Activated CD4-positive, alpha-beta memory T cell treated with anti-CD3 and anti-CD28 coated beads, Interleukin-2, amount 10 ng/mL, durations not matched to agents 7 days and 5 days (primary cell): ENCODE data around the gene ASGR2. TPM values are rescaled to one million over a fixed set of nuclear protein-coding genes. Genes with fewer than 3 reads are reported as not detected.
A peak's percentile ranks its signal among the peaks of the same experiment; 100 is the strongest.

ENCODE experiments used
- CTCF ChIA-PET: fragments of 350-600 bp; sonication (Branson Sonifier 250); formaldehyde crosslinking; loops from one replicate; lab custom pipeline; 2021; ENCODE audit warnings: antibody characterized with exemption, inconsistent platforms; lab: Charles Lee
- POLR2A ChIA-PET: fragments of 350-600 bp; sonication (Branson Sonifier 250); formaldehyde crosslinking; loops from one replicate; lab custom pipeline; 2021; ENCODE audit warnings: antibody characterized with exemption; lab: Charles Lee
- DNase-seq: peaks from one replicate; pipeline ENCODE4 v3.0.0-alpha.2; 2020
- H3K27ac Mint-ChIP-seq: one replicate; pipeline ENCODE4 v1.8.0; 2021; ENCODE audit warnings: mild to moderate bottlenecking, mixed read lengths
- H3K27me3 Mint-ChIP-seq: one replicate; pipeline ENCODE4 v1.8.0; 2021; ENCODE audit warnings: mixed read lengths
- H3K36me3 Mint-ChIP-seq: one replicate; pipeline ENCODE4 v1.8.0; 2021; ENCODE audit warnings: low read depth, mixed read lengths
- H3K4me1 Mint-ChIP-seq: one replicate; pipeline ENCODE4 v1.8.0; 2021; ENCODE audit warnings: mixed read lengths
- H3K4me3 Mint-ChIP-seq: one replicate; pipeline ENCODE4 v1.8.0; 2021; ENCODE audit warnings: mild to moderate bottlenecking, mixed read lengths
- H3K9me3 Mint-ChIP-seq: one replicate; pipeline ENCODE4 v1.8.0; 2021; ENCODE audit warnings: mixed read lengths
- total RNA-seq, 2 experiments: library from RNA; stranded (reverse); gene quantifications; one replicate each; pipeline ENCODE4 v1.2.3, GENCODE V29; 2021

Gene ASGR2
- total RNA-seq, 2 experiments from 2014 or later = not detected

DNA sequence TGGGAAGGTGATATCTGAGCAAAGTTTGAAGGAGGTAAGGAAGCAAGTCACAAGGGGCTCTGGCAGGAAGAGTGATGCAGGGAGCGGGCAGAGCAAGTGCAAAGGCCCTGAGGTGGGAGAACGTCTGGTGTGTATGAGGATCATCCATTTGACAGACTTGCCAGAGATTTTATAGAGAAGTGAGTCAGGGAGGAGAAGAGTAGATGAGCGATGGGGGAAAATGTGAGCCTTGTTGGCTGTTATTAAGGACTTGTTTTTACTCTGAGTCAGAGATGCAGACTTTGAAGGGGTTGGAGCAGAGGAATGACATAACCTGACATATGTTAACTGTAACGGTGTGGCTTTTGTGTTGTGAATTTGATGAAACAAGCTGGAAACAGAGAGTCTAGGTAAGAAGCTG is 31.0 kb downstream of the ASGR2 start:
- Mint-ChIP-seq H3K4me3 (no peak overlapping the region), H3K27ac (no peak overlapping the region), H3K27me3 (peaks cover 27% of the 10 kb centered on the region), H3K4me1 (peaks cover 40% of the 10 kb centered on the region), H3K36me3 (no peaks in the 10 kb centered on the region), H3K9me3 (no peaks in the 10 kb centered on the region)
- POLR2A ChIA-PET = no interaction called here
- no peak for DNase-seq
- CTCF ChIA-PET = no interaction called here

DNA sequence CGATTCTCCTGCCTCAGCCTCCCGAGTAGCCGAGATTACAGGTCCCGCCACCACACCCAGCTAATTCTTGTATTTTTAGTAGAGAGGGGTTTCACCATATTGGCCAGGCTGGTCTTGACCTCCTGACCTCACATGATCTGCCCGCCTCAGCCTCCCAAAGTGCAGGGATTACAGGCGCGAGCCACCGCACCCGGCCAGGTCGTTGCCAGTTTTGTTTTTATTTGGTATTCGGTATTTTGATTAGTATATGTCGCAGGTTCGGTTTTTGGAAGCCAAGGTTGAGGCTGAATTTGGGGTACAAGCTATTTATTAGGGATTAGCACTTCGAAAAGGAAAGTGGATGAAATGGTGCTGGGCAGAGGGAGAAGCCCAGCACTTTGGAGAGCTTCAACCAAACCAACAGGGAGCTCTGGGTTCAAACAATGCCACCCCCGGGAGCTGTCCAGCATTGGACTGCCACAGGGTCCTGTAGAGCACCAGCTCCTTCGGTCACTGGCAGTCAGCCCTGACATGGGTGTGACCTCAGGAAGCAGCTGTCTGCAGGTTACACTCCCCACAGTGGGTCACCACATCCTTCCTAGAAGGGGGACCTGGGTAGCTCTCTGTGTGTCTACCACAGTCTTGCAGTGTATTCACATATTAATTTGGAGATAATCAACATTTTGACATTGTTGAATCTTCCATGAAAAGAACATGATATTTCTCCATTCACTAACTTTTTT is 33.1 kb downstream of the ASGR2 start:
- H3K9me3 Mint-ChIP-seq = no peaks in the 10 kb centered on the region
- peak; percentile 77 for DNase-seq
- ChIA-PET CTCF (interaction anchor here (0.6 to 2.3 kb wide), 3 partner anchors 34 to 261 kb away, joined by 4 to 19 read pairs (median 6); no protein-coding TSS in a partner anchor), POLR2A (interaction anchor here (1.1 to 1.3 kb wide), 2 partner anchors 36 to 46 kb away, joined by 5 to 6 read pairs; partner anchors contain the start of gene SLC16A13)
- H3K4me1 Mint-ChIP-seq = peaks cover 40% of the 10 kb centered on the region
- H3K27ac Mint-ChIP-seq = no peak overlapping the region
- H3K4me3 Mint-ChIP-seq = no peak overlapping the region
- no peaks in the 10 kb centered on the region for H3K36me3 Mint-ChIP-seq
- peaks cover 24% of the 10 kb centered on the region for H3K27me3 Mint-ChIP-seq

DNA sequence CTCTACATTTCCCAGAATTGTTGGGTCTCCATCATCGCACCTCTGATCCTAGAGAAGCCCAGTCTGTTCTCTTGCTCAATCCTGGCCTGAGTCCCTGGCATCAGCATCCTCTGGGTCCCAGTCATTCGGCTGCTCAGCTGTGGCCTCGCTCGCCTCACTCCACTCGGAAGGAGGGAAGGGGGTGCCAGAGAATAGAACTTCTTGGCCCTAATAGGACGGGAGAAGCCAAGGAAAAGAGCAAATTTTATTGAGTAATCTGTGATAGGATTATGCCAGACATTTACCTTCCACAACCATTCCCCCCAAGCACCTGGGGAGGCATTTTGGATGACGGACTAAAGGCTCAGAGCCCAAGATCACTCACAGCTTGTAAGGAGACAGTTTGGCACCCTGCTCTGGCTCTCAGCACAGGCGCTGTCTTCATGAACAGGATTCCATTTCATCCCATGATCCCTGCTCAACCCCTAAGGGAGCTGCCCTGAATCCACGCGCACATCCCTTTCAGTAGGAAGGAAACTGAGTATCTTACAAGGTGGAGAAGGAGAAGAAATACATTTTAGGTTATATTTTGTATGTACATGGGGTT is 34.1 kb downstream of the ASGR2 start:
- Mint-ChIP-seq H3K4me3 (no peak overlapping the region), H3K9me3 (no peaks in the 10 kb centered on the region), H3K27me3 (peaks cover 20% of the 10 kb centered on the region), H3K36me3 (no peaks in the 10 kb centered on the region), H3K4me1 (peaks cover 40% of the 10 kb centered on the region), H3K27ac (no peak overlapping the region)
- no peak for DNase-seq
- POLR2A ChIA-PET = no interaction called here
- CTCF ChIA-PET = interaction anchor here (1.3 to 2.3 kb wide), 2 partner anchors 35 to 53 kb away, joined by 3 to 19 read pairs; no protein-coding TSS in a partner anchor

DNA sequence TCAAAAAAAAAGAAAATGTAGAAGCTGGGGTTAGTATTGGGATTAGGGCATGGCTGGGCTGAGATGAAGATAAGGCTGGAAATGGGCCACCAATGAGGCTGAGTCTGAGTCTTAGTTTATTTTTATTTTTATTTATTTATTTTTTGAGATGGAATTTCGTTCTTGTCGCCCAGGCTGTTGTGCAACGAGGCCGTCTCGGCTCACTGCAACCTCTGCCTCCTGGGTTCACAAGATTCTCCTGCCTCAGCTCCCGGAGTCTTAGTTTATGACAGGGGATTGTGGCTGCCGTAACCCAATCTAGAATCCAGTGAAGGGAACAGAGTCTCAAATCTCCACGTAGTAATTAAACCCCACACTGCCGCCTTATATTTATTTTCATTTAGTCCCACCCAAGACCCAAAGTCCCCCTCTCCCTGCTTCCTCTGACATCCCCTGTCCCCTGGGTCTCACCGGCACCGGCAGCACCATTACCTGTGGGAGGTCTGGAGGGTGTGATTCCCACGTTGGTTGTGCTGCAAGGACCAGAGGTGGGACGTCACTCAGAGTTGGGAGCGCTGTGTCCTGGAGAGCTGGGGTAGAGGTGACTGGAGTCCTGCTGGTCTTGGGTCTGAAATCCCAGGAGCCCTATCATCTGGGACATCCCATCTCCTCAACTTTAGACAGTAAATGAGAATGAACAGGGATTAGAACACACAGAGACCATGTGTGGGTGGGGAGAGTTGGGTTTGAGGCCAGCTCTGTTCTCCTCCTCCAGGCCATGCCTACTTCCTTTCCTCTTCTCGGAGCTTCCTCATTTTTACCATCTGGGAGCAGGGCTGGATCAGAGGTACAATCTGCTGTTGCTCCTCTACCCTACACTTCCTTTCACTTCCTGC is 34.8 kb downstream of the ASGR2 start, which contains the start of gene CLEC10A:
CLEC10A (minus strand) TSS at position 671 of the 875 bp plus-strand sequence. CDS start 1,439 bp downstream, outside the sequence.
- ChIA-PET POLR2A (no interaction called here), CTCF (interaction anchor here (1.3 kb wide), 2 partner anchors 53 to 57 kb away, joined by 3 read pairs; no protein-coding TSS in a partner anchor)
- peaks cover 20% of the 10 kb centered on the region for H3K27me3 Mint-ChIP-seq
- H3K36me3 Mint-ChIP-seq = no peaks in the 10 kb centered on the region
- no peak for DNase-seq
- peaks cover 40% of the 10 kb centered on the region for H3K4me1 Mint-ChIP-seq
- no peak within 1 kb of the TSS for H3K27ac Mint-ChIP-seq
- H3K4me3 Mint-ChIP-seq = no peak within 1 kb of the TSS
- no peaks in the 10 kb centered on the region for H3K9me3 Mint-ChIP-seq

DNA sequence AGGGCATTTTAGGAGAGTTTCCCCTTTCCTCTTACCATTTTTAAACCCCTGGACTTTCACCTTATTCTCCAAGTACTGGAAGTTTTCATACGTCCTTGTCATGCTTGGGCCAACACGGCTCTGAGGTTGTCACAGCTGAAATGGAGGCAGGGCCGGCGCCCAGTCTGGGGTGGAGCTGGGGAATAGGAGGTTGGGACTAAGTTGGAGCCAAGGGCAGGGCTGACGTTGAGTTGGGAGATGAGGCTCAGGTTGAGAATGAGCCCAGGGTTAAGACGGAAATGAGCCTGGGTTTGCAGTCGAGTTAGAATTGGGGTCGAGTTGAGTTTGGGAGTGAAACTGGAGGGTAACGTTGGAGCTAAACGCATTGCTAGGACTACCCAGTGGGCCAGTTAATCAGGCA is 35.9 kb downstream of the ASGR2 start:
- H3K36me3 Mint-ChIP-seq = no peaks in the 10 kb centered on the region
- peaks cover 13% of the 10 kb centered on the region for H3K27me3 Mint-ChIP-seq
- ChIA-PET CTCF (interaction anchor here (1.3 kb wide), 1 partner anchor 58 kb away, joined by 3 read pairs; no protein-coding TSS in a partner anchor), POLR2A (no interaction called here)
- DNase-seq = no peak
- peaks cover 30% of the 10 kb centered on the region for H3K4me1 Mint-ChIP-seq
- no peak overlapping the region for H3K27ac Mint-ChIP-seq
- H3K4me3 Mint-ChIP-seq = no peak overlapping the region
- no peaks in the 10 kb centered on the region for H3K9me3 Mint-ChIP-seq

DNA sequence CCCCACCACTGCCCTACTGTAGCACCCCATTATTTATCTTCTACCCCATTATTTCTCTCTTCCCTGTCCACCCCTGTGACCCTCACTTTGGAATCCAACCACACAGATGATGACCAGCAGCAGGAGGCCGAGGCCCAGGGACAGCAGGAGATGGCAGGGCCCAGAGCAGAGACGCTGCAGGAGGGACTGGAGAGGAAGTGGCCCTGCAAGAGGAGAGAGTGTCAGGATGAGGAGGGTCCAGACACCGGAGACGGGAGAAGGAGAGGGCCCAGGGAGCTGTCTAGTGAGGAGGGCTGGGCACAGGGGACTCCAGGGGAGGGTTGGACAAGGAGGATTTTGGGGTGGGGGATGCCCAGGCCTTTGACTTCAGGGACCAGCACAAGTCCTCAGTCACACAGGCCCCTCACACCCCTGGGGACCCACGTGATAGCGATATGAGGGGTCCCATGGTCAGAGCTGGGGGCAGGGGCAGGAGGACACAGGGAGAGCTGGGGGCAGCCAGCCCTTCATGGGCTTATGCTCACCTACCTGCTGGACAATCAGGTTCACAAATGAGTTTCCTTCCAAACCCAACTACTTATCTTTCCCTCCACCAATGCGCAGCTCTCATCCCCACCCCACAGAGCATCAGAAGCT is 36.6 kb downstream of the ASGR2 start:
- H3K4me1 Mint-ChIP-seq = peaks cover 25% of the 10 kb centered on the region
- no peaks in the 10 kb centered on the region for H3K36me3 Mint-ChIP-seq
- no peak overlapping the region for H3K27ac Mint-ChIP-seq
- H3K27me3 Mint-ChIP-seq = peaks cover 12% of the 10 kb centered on the region
- CTCF ChIA-PET = no interaction called here
- POLR2A ChIA-PET = no interaction called here
- no peaks in the 10 kb centered on the region for H3K9me3 Mint-ChIP-seq
- H3K4me3 Mint-ChIP-seq = no peak overlapping the region
- no peak for DNase-seq

DNA sequence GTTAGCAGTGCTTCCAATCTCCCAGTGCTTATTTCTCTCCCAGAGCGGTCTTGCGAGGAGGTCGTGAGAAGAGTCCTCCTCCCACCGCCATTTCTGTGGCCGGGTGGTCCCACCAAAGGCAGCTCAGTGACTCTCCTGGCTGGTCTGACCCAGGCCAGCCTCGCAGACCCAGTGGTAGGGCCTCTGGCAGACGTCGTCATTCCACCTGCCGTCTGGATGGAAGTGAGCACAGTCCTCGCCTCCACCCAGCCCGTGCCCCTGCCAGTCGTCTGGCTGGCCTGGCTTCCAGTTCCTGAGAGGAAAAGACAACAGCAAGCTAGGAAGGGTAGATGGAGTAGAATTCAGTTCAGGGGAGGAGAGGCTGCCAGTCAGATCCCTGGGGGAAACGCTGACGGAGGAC is 39.7 kb downstream of the ASGR2 start:
- CTCF ChIA-PET = interaction anchor here (0.8 kb wide), 1 partner anchor 78 kb away, joined by 3 read pairs; no protein-coding TSS in a partner anchor
- POLR2A ChIA-PET = no interaction called here
- H3K36me3 Mint-ChIP-seq = no peaks in the 10 kb centered on the region

DNA sequence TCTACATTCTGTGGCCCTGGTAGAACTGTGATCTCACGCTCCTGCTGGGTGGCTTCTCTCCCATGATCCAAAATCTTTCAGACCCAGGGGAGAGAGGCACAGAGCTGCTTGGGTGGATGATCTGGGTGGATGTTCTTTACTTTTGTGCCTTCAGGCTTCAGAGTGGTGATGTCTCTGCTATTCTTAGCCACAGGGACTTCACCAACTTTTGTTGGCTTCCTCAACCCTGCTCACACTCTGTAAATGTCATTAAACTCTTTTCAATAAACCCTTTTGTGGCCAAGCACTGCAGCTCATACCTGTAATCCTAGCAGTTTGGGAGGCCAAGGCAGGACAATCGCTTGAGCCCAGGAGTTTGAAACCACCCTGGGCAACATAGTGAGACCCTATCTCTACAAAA is 42.2 kb downstream of the ASGR2 start:
- peaks cover 13% of the 10 kb centered on the region for H3K9me3 Mint-ChIP-seq
- no peak for DNase-seq
- POLR2A ChIA-PET = no interaction called here
- no peak overlapping the region for H3K4me3 Mint-ChIP-seq
- no peak overlapping the region for H3K27ac Mint-ChIP-seq
- CTCF ChIA-PET = no interaction called here
- no peaks in the 10 kb centered on the region for H3K4me1 Mint-ChIP-seq
- H3K27me3 Mint-ChIP-seq = peaks cover 20% of the 10 kb centered on the region
- H3K36me3 Mint-ChIP-seq = peaks cover 6% of the 10 kb centered on the region

More for the DNA sequence above, 39.7 kb downstream of the ASGR2 start:
- no peak for DNase-seq
- H3K27me3 Mint-ChIP-seq = peaks cover 10% of the 10 kb centered on the region
- no peaks in the 10 kb centered on the region for H3K9me3 Mint-ChIP-seq
- no peaks in the 10 kb centered on the region for H3K4me1 Mint-ChIP-seq
- no peak overlapping the region for H3K27ac Mint-ChIP-seq
- no peak overlapping the region for H3K4me3 Mint-ChIP-seq

DNA sequence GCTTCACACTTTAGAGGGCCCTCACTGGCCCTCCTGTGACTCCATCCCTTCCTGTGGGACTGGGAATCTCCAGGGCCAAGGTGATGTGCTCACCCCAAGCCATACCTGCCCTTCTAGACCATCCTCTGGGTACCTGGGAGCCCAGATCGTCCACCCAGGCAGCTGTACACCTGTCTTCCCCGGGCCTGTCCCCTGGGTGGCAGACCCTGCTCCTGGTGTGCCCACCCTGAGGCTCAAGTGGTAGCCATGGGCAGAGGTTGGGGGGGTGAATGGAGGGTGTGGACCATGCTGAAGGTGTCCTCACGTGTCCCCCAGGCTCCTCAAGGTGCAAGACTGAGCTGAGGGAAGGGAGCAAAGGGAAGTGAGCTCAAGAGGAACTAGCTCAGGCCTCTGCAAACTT is 43.9 kb downstream of the ASGR2 start:
- POLR2A ChIA-PET = no interaction called here
- no peak for DNase-seq
- Mint-ChIP-seq H3K27me3 (peaks cover 20% of the 10 kb centered on the region), H3K4me3 (no peak overlapping the region), H3K9me3 (peaks cover 18% of the 10 kb centered on the region), H3K36me3 (peaks cover 6% of the 10 kb centered on the region), H3K27ac (no peak overlapping the region), H3K4me1 (no peaks in the 10 kb centered on the region)
- CTCF ChIA-PET = interaction anchor here (0.6 kb wide), 1 partner anchor 62 kb away, joined by 3 read pairs; no protein-coding TSS in a partner anchor

DNA sequence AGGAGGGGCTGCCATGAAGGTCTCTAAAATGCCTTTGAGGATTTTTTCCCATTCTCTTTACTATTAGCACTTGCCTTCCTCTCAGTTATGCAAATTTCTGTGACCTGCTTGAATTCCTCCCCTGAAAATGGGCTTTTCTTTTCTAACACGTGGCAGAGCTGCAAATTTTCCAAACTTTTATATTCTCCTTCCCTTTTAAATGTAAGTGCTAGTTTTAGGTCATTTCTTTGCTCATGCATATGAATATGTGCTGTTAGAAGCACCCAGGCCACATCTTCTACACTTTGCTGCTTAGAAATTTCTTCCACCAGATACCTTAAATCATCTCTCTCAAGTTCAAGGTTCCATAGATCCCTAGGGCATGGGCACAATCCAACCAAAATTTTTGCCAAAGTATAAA is 46.4 kb downstream of the ASGR2 start:
- Mint-ChIP-seq H3K27ac (no peak overlapping the region), H3K27me3 (peaks cover 23% of the 10 kb centered on the region), H3K36me3 (peaks cover 6% of the 10 kb centered on the region), H3K4me1 (no peaks in the 10 kb centered on the region), H3K4me3 (no peak overlapping the region), H3K9me3 (peaks cover 18% of the 10 kb centered on the region)
- POLR2A ChIA-PET = no interaction called here
- CTCF ChIA-PET = no interaction called here
- DNase-seq = no peak

DNA sequence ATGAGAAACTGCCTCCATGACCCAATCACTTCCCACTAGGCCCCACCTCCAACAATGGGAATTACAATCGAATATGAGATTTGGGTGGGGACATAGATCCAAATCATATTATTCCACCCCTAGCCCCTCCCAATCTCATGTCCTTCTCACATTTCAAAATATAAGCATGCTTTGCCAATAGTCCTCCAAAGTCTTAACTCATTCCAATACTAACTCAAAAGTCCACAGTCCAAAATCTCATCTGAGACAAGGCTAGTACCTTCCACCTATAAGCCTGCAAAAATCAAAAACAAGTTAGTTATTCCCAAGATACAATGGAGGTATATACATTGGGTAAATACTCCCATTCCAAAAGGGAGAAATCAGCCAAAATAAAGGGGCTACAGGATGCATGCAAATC is 47.4 kb downstream of the ASGR2 start:
- Mint-ChIP-seq H3K4me3 (no peak overlapping the region), H3K36me3 (peaks cover 6% of the 10 kb centered on the region), H3K9me3 (peaks cover 18% of the 10 kb centered on the region), H3K27me3 (peaks cover 22% of the 10 kb centered on the region), H3K4me1 (peaks cover 1% of the 10 kb centered on the region), H3K27ac (no peak overlapping the region)
- CTCF ChIA-PET = no interaction called here
- POLR2A ChIA-PET = no interaction called here
- DNase-seq = no peak

DNA sequence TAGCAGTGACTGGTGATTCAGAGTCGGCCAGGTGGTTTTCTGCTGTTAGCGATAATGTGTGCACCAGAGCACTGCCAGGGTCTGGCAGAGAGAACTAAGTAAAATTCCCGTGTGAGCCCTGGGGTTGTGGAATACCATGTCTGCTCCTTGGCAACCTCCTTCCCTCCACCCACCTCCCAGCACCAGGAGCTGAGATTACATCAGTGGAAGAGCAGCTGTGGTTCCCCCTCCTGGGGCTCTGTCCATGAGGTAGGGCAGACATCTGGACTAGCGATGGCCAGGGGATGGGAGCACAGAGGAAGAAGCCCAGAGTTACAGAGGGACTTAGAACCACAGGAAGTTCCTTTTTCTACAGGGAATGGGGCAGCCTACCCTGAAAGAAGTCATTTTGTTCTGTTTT is 50.4 kb downstream of the ASGR2 start:
- Mint-ChIP-seq H3K36me3 (peaks cover 6% of the 10 kb centered on the region), H3K27me3 (peaks cover 21% of the 10 kb centered on the region), H3K27ac (no peak overlapping the region), H3K4me3 (no peak overlapping the region), H3K9me3 (peaks cover 17% of the 10 kb centered on the region), H3K4me1 (peaks cover 7% of the 10 kb centered on the region)
- no peak for DNase-seq
- CTCF ChIA-PET = no interaction called here
- POLR2A ChIA-PET = interaction anchor here (0.6 kb wide), 1 partner anchor 86 kb away, joined by 3 read pairs; no protein-coding TSS in a partner anchor
